OCI-LY3 (cell line): ENCODE measurements around the gene NRP2.

Experiments
- H2AFZ ChIP-seq: fragments of 200-600, 300-600 bp; shearing (Covaris generic); 2 replicates; pipeline ENCODE4 v1.6.0; 2014; ENCODE audit warnings: antibody characterized with exemption, low read depth, low read length
- H3K27ac ChIP-seq: fragments of 200-600, 300-600 bp; sonication (generic); 2 replicates; pipeline ENCODE4 v1.5.1; 2014; ENCODE audit warnings: mild to moderate bottlenecking, low read length, moderate library complexity, mixed read lengths
- H3K27me3 ChIP-seq: fragments of 200-600, 300-600 bp; sonication (generic); 2 replicates; pipeline ENCODE4 v1.6.1; 2014; ENCODE audit warnings: low read depth, low read length, mixed read lengths
- H3K36me3 ChIP-seq: fragments of 200-600, 300-600 bp; sonication (generic); replicated peaks from 2 replicates; pipeline ENCODE3; 2014; ENCODE audit warnings: low read depth, low read length, mixed read lengths
- H3K4me1 ChIP-seq: fragments of 300-600, 200-600 bp; sonication (generic); 2 replicates; pipeline ENCODE4 v1.6.1; 2014; ENCODE audit warnings: low read length, mixed read lengths
- H3K4me2 ChIP-seq: fragments of 200-600, 300-600 bp; sonication (generic); 2 replicates; pipeline ENCODE4 v1.6.1; 2014; ENCODE audit warnings: low read length, mixed read lengths
- H3K4me3 ChIP-seq: fragments of 300-600, 200-600 bp; sonication (generic); 2 replicates; pipeline ENCODE4 v1.5.1; 2014; ENCODE audit warnings: antibody characterized with exemption, mild to moderate bottlenecking, low read length, moderate library complexity
- H3K79me2 ChIP-seq: fragments of 300-600, 200-600 bp; shearing (Covaris generic); 2 replicates; pipeline ENCODE4 v1.6.1; 2014; ENCODE audit warnings: mild to moderate bottlenecking, low read length, mixed read lengths
- H3K9ac ChIP-seq: fragments of 300-600, 200-600 bp; shearing (Covaris generic); 2 replicates; pipeline ENCODE4 v1.6.0; 2014; ENCODE audit warnings: mild to moderate bottlenecking, low read length, moderate library complexity
- H3K9me3 ChIP-seq: fragments of 200-600, 300-600 bp; shearing (Covaris generic); 2 replicates; pipeline ENCODE4 v1.6.1; 2014; ENCODE audit warnings: low read length, mixed read lengths; ENCODE audit not compliant: insufficient read depth
- H4K20me1 ChIP-seq: fragments of 200-600, 300-600 bp; sonication (generic); 2 replicates; pipeline ENCODE4 v1.6.1; 2016; ENCODE audit warnings: low read length, mixed read lengths; ENCODE audit not compliant: insufficient read depth
- CTCF ChIP-seq: fragments of 200-600, 300-600 bp; sonication (generic); IDR thresholded peaks from 2 replicates; pipeline ENCODE4 v1.5.1; 2014; ENCODE audit warnings: antibody characterized with exemption, low read length, low read depth
- EZH2phosphoT487 ChIP-seq: fragments of 200-600 bp; shearing (Covaris generic); IDR thresholded peaks from 2 replicates; pipeline ENCODE4 v1.6.1; 2018; ENCODE audit warnings: antibody characterized with exemption, mixed run types, low read depth

NRP2 gene

GRCh38 chr2:205797866-205798265 is 115.6 kb downstream of the NRP2 start:
- no peaks in the 10 kb centered on the region for H3K4me1 ChIP-seq
- H3K4me3 ChIP-seq, result no peak overlapping the region
- H3K9me3 ChIP-seq, result no peaks in the 10 kb centered on the region; the same call in 1 of the 2 replicates
- no peak overlapping the region for H3K27ac ChIP-seq
- no peaks in the 10 kb centered on the region for H3K36me3 ChIP-seq
- TF ChIP-seq CTCF (no peak), EZH2phosphoT487 (no peak)
- no peaks in the 10 kb centered on the region for H4K20me1 ChIP-seq
- H3K9ac ChIP-seq, result no peak overlapping the region
- no peaks in the 10 kb centered on the region for H3K79me2 ChIP-seq
- no peak overlapping the region for H2AFZ ChIP-seq
- H3K4me2 ChIP-seq, result no peak overlapping the region
- H3K27me3 ChIP-seq, result peaks cover 7% of the 10 kb centered on the region

- TF ChIP-seq EZH2phosphoT487 (no peak), CTCF (no peak)
- H3K9me3 ChIP-seq, result no peaks in the 10 kb centered on the region; the same call in 1 of the 2 replicates
- H3K4me2 ChIP-seq, result no peak overlapping the region
- no peak overlapping the region for H3K9ac ChIP-seq
- H3K27me3 ChIP-seq, result peaks cover 16% of the 10 kb centered on the region
- no peak overlapping the region for H2AFZ ChIP-seq
- no peaks in the 10 kb centered on the region for H3K79me2 ChIP-seq
- H4K20me1 ChIP-seq, result no peaks in the 10 kb centered on the region
- H3K4me1 ChIP-seq, result no peaks in the 10 kb centered on the region
- H3K4me3 ChIP-seq, result no peak overlapping the region
- no peaks in the 10 kb centered on the region for H3K36me3 ChIP-seq
- H3K27ac ChIP-seq, result no peak overlapping the region
Observed at GRCh38 chr2:205800224-205800623, 117.9 kb downstream of the NRP2 start.

GRCh38 chr2:205800773-205801172 is 118.5 kb downstream of the NRP2 start:
- TF ChIP-seq EZH2phosphoT487 (no peak), CTCF (no peak)
- no peaks in the 10 kb centered on the region for H3K36me3 ChIP-seq
- H3K4me1 ChIP-seq, result no peaks in the 10 kb centered on the region
- H3K9ac ChIP-seq, result no peak overlapping the region
- peaks cover 12% of the 10 kb centered on the region for H3K27me3 ChIP-seq
- no peak overlapping the region for H3K4me3 ChIP-seq
- H3K27ac ChIP-seq, result no peak overlapping the region
- no peak overlapping the region for H3K4me2 ChIP-seq
- no peaks in the 10 kb centered on the region for H4K20me1 ChIP-seq
- no peaks in the 10 kb centered on the region for H3K79me2 ChIP-seq
- H2AFZ ChIP-seq, result no peak overlapping the region
- H3K9me3 ChIP-seq, result no peaks in the 10 kb centered on the region; the same call in 1 of the 2 replicates

- no peak overlapping the region for H3K4me2 ChIP-seq
- H3K9me3 ChIP-seq, result no peaks in the 10 kb centered on the region; the same call in 1 of the 2 replicates
- no peak overlapping the region for H3K9ac ChIP-seq
- H3K79me2 ChIP-seq, result no peaks in the 10 kb centered on the region
- H4K20me1 ChIP-seq, result no peaks in the 10 kb centered on the region
- no peak for TF ChIP-seq EZH2phosphoT487
- no peak for TF ChIP-seq CTCF
- H3K27me3 ChIP-seq, result peaks cover 14% of the 10 kb centered on the region
- H3K4me1 ChIP-seq, result no peaks in the 10 kb centered on the region
- H2AFZ ChIP-seq, result no peak overlapping the region
- no peaks in the 10 kb centered on the region for H3K36me3 ChIP-seq
- H3K27ac ChIP-seq, result no peak overlapping the region
- H3K4me3 ChIP-seq, result no peak overlapping the region
Observed at GRCh38 chr2:205802065-205802464, 119.8 kb downstream of the NRP2 start.
